Upper lobe of right lung (tissue), 1 donor: Measurements from ENCODE around the gene RAB43. TPM values are rescaled to one million over a fixed set of nuclear protein-coding genes. Genes with fewer than 3 reads are reported as not detected.
"Not testable (repeated sequence)": the region's sequence is repeated elsewhere in the genome, so short reads cannot be mapped to it uniquely, and the experiment has no call there.

Experiments
- ATAC-seq: fragments of 200-7000 bp; cut with Tn5 transposase; one replicate; pipeline ENCODE4 v1.9.1; 2020; ENCODE audit warnings: mild to moderate bottlenecking, moderate library complexity
- DNase-seq: peaks from one replicate; pipeline ENCODE4 v3.0.0-alpha.2; 2020
- H3K27ac ChIP-seq: fragments of 200-600 bp; one replicate; pipeline ENCODE4 v1.8.0; 2022
- H3K27me3 ChIP-seq: fragments of 200-600 bp; one replicate; pipeline ENCODE4 v1.8.0; 2022; ENCODE audit warnings: mild to moderate bottlenecking
- H3K36me3 ChIP-seq: fragments of 200-600 bp; one replicate; pipeline ENCODE4 v1.8.0; 2022
- H3K4me1 ChIP-seq: fragments of 200-600 bp; one replicate; pipeline ENCODE4 v1.8.0; 2022
- H3K4me3 ChIP-seq: fragments of 200-600 bp; one replicate; pipeline ENCODE4 v1.8.0; 2022; ENCODE audit warnings: mild to moderate bottlenecking
- H3K9me3 ChIP-seq: fragments of 200-600 bp; one replicate; pipeline ENCODE4 v1.8.0; 2022
- intact Hi-C: fragments of 100-400 bp; cut with DNase I; formaldehyde crosslinking; loops from one replicate; pipeline ENCODE4 v1.11.0; 2022
- total RNA-seq: library from RNA; stranded (reverse); fragmentation: NEBNext Ultra II Directional; extraction: Animal tissue kit (Norgen Biotek cat#: 25700); gene quantifications from one replicate; pipeline ENCODE4 v1.2.1, GENCODE V29; 2021
- TF ChIP-seq, protein P1 (sequence below): fragments of 200-600 bp; IDR thresholded peaks from one replicate; pipeline ENCODE4 v1.8.0; 2022; ENCODE audit warnings: antibody characterized with exemption
- donor health status: DM: no; HTN: yes; CAD: no; lungs with severe emphysema.

RAB43 gene
- total RNA-seq, 1 donor from 2014 or later = 38.9 TPM

DNA sequence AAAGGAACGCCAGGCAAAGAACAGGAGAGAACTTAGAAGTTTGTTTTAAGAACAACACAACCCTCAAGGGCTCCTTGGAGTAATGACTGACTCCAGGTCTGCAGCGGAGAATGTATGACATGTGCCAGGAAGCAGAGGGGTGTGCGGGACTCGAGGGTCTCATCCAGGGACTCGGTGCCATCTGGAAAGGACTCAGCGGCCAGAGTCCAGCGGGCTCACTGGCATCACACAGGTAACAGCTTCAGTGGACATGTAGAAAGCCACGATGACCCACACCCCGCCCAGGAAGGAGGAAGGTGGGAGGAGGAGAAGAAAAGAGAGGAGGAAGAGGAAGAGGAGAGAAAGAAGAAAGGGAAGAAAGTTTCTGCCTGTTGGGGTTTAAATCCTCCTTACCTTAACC is 39.6 kb downstream of the RAB43 start:
- no peak for ATAC-seq
- H3K27ac ChIP-seq = no peak overlapping the region
- no peaks in the 10 kb centered on the region for H3K9me3 ChIP-seq
- no peak for DNase-seq
- H3K27me3 ChIP-seq = no peaks in the 10 kb centered on the region
- intact Hi-C loops = no loop called here
- TF ChIP-seq, protein P1, sequence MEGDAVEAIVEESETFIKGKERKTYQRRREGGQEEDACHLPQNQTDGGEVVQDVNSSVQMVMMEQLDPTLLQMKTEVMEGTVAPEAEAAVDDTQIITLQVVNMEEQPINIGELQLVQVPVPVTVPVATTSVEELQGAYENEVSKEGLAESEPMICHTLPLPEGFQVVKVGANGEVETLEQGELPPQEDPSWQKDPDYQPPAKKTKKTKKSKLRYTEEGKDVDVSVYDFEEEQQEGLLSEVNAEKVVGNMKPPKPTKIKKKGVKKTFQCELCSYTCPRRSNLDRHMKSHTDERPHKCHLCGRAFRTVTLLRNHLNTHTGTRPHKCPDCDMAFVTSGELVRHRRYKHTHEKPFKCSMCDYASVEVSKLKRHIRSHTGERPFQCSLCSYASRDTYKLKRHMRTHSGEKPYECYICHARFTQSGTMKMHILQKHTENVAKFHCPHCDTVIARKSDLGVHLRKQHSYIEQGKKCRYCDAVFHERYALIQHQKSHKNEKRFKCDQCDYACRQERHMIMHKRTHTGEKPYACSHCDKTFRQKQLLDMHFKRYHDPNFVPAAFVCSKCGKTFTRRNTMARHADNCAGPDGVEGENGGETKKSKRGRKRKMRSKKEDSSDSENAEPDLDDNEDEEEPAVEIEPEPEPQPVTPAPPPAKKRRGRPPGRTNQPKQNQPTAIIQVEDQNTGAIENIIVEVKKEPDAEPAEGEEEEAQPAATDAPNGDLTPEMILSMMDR = no peak
- H3K4me1 ChIP-seq = peaks cover 9% of the 10 kb centered on the region
- no peaks in the 10 kb centered on the region for H3K36me3 ChIP-seq
- no peak overlapping the region for H3K4me3 ChIP-seq

DNA sequence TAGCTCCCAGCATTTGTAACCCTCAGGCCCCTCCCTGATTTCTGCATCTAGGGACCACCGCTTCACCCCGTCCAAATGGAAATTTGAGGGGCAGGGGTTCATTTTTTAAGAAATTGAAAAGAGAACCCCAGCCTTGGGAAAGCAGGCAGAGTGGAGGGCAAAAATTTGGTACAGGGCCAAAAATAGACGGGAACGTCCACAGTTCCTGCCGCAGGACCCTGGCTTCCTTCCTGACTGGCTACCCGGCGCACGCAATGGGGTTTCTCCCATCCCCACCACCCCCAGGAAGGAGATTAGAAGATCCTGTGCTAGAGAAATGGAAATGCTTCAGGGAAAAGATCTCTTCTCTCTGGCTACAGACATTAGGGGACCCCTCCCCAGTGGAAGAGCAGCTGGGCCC is 40.1 kb downstream of the RAB43 start:
- TF ChIP-seq, protein P1 = no peak
- H3K4me1 ChIP-seq = peaks cover 5% of the 10 kb centered on the region
- intact Hi-C loops = no loop called here

DNA sequence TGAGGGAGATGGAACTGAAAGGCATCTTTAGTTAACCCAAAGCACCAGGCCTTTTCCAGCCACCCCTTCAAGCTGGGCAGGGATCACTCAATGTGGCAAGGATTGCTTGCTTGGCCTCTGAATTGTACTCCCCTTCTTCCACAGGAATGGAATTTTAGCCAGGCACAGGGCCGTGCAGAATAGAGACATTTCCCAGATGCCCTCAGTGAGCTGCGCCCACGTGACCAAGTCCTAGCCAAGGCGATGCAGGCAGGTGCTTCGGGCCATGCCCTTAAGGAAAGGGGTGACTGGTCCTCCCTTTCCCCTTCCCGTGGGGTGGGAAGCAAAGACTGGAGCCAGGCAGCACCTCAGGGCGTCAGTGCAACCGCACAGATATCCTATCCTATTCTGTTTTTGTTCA is 43.1 kb downstream of the RAB43 start:
- no peak overlapping the region for H3K4me3 ChIP-seq
- ATAC-seq (no peak), DNase-seq (no peak)
- no peaks in the 10 kb centered on the region for H3K27me3 ChIP-seq
- no peaks in the 10 kb centered on the region for H3K36me3 ChIP-seq
- peaks cover 5% of the 10 kb centered on the region for H3K4me1 ChIP-seq
- TF ChIP-seq, protein P1 = no peak
- intact Hi-C loops = no loop called here
- no peaks in the 10 kb centered on the region for H3K9me3 ChIP-seq
- no peak overlapping the region for H3K27ac ChIP-seq

More for the DNA sequence above, 40.1 kb downstream of the RAB43 start:
- Histone ChIP-seq H3K27ac (no peak overlapping the region), H3K4me3 (no peak overlapping the region), H3K9me3 (no peaks in the 10 kb centered on the region), H3K27me3 (no peaks in the 10 kb centered on the region), H3K36me3 (no peaks in the 10 kb centered on the region)
- DNase-seq (no peak), ATAC-seq (no peak)

DNA sequence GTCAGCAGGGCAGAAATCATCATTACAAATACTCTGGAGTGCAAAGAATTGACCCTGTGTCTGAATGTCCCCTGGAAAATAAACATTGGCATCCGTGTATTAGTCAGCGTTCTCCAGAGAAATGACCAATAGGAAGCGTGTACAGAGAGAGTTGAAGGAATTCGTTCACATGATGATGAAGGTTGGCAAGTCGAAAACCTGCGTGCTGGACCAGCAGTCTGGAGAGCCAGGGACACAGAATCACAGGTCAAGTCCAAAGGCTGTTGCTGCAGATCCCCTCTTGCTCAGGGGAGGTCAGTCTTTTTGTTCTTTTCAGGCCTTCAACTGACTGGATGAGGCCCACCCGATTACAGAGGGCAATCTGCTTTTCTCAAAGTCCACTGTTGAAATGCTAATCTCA is 44.4 kb downstream of the RAB43 start:
- no peak for DNase-seq
- no peaks in the 10 kb centered on the region for H3K36me3 ChIP-seq
- no peaks in the 10 kb centered on the region for H3K9me3 ChIP-seq
- no peaks in the 10 kb centered on the region for H3K27me3 ChIP-seq
- peaks cover 5% of the 10 kb centered on the region for H3K4me1 ChIP-seq
- TF ChIP-seq, protein P1 = no peak
- no peak overlapping the region for H3K4me3 ChIP-seq
- peak overlapping the region; percentile 18 for H3K27ac ChIP-seq
- intact Hi-C loops = no loop called here
- ATAC-seq = peak; percentile 49

DNA sequence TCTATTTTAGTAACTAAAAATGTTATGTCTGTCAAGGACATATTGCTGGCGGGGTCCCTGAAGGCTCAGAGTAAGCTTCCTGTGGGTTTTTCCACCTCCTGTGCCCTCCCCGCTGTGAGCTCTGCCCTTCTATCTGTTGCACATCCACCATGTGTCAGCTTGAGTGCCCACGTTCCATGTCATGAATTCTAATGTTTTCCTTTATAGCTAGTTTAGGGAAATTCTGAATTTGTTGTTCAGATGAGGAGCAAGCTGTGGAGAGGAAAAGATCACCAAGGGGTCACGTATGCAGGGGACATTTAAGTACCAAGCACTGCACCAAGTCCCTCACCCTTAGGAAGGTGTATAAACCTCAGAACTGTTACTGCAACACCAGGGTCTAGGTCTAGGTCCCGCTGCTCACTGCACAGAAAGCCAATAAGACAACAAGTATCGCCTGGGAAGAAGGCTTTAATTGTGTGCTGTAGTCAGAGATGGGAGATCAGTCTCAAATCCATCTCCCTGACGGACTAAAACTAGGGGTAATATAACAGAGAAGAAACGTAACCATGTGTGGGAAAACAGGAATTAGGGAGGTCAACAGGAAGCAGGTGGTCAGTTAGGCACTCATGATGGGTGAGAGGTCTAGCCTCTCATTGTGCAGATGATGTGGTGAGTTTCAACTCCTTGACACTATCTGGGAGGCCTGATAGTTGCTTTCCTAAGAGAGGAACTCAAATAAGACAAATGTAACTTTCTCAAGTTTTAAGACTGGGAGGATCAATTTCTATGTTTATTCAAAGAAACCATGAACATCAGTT is 51.3 kb downstream of the RAB43 start:
- peaks cover 6% of the 10 kb centered on the region for H3K4me1 ChIP-seq
- intact Hi-C loops = no loop called here
- no peak for DNase-seq

DNA sequence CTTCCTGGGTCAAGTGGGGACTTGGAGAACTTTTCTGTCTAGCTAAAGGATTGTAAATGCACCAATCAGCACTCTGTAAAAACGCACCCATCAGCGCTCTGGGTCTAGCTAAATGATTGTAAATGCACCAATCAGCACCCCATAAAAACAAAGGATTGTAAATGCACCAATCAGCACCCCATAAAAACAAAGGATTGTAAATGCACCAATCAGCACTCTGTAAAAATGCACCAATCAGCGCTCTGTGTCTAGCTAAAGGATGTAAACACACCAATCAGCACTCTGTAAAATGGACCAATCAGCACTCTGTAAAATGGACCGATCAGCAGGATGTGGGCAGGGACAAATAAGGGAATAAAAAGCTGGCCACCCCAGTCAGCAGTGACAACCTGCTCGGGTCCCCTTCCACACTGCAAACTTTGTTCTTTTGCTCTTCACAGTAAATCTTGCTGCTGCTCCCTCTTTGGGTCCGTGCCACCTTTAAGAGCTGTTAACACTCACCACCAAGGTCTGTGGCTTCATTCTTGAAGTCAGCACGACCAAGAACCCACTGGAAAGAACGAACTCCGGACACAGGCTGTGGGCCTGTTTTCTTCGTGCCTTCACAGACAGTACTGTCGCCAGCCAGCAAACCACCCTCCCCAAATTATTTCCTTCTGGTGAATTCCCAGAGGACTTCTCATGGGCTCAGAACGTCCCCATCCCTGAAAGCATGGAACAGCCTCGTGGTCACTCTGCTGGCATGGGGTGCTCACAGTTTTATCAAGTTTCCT is 52.1 kb downstream of the RAB43 start:
- H3K27me3 ChIP-seq, H3K27ac ChIP-seq, DNase-seq, H3K4me1 ChIP-seq, H3K9me3 ChIP-seq, intact Hi-C loops, ATAC-seq, H3K4me3 ChIP-seq, H3K36me3 ChIP-seq: not testable (repeated sequence)

More for the DNA sequence above, 51.3 kb downstream of the RAB43 start:
- no peaks in the 10 kb centered on the region for H3K27me3 ChIP-seq
- no peak overlapping the region for H3K27ac ChIP-seq
- TF ChIP-seq, protein P1 = no peak
- no peaks in the 10 kb centered on the region for H3K36me3 ChIP-seq
- H3K9me3 ChIP-seq = no peaks in the 10 kb centered on the region
- no peak overlapping the region for H3K4me3 ChIP-seq
- no peak for ATAC-seq
